GM19240 (cell line): ENCODE data around the gene SSPN.

Source experiments
- DNase-seq: peaks from one replicate; pipeline ENCODE4 v3.0.0; 2011; ENCODE audit warnings: low spot score; ENCODE audit not compliant: insufficient read length

The SSPN gene, protein sequence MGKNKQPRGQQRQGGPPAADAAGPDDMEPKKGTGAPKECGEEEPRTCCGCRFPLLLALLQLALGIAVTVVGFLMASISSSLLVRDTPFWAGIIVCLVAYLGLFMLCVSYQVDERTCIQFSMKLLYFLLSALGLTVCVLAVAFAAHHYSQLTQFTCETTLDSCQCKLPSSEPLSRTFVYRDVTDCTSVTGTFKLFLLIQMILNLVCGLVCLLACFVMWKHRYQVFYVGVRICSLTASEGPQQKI

DNA sequence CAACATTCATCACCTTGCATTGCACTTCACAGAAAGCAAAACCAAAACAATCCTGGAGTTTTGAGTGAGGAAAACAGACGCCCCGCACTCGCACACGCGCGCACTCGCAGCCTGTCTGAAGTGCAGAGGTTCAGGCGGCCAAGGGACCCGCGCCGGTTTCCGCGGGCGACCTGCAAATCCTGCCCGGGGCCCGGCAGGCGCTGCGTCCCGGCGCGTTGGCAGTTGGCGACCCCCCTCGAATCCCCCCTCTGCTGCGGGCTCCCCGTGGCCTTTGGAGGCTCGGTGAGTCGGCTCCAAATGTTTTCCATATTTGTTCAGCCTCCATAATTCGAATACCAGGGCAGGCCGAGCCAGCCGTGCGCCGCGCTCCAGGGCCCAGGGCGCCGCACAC lies at the start of gene SSPN:
SSPN (plus strand) TSS at position 324 of the 391 bp plus-strand sequence. CDS start 100 bp downstream, outside the sequence.
- no peak for DNase-seq

DNA sequence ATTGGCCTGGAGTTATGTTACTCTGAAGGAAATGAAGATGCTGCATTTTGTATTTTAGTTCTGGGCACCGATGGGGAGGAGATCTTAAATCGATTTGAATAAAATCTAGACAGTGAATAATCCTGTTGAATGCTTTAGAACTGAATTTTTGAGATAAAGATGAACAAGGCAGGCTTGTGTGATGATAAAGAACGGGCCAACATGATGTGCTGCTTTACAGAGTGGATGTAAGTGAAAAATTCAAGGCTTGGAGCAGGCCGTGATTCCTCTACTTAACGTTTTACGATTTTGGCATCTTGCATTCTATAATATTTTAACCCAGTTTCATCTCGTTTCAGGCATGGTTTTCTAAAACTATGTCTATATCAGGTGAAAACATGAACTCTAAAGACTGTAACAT lies 47.1 kb upstream of the SSPN start:
- no peak for DNase-seq

DNA sequence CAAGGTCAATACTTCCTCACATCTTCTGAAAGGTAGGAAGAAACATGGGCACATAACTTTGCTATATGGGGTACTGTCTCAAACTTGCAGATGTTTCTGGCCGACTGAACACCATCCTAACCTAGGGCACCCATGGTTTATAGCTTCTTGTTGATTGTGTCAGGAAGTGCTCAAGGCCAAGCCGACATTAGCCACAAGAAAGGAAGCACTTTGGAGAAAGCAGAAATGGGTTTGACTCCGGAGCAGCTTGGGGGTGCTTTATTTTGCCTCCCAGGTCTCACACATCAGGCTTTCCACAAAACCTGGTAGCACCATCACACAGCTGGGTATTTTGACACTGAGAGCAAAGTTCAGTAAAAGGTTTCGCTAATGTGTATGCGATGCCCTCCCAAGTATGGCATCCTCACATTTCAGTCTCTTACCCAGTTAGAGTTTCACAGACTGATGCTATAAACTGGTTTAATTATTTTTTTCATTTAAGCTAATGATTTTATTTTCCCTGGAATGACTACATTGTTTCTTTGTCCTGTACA lies 45.3 kb upstream of the SSPN start:
- no peak for DNase-seq

DNA sequence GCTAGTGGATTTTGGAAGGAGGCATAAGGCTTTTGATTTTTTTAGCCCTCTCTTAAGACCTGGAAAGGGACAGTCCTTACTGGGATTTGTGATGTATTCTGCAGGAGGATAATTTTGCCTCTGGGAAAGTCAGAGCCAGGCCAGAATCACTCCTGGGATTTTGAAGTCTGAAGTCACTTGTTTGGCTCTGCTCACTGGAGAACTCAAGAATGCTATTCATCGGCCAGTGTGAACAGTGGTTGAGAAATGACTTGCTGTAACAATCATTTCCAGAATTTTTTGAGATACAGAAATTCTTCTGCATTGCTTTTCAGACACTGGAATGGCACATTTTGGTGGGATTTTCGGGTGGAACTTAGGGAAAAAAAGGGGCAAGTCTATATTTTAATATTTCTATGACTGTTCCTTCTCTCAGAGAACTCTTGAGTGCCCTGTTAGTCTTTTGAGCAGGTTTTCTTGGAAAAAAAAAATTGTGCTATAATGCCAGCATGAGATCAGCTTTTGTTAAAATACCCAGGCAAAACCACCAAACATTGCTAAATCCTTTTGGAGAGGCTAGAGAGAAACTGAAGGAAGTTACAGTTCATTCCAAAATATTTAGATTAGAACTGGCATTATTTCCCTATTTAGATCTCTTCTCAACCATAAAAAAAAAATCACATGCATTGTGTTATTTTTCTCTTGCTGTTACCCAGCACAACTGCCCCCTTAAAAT lies 44.5 kb upstream of the SSPN start:
- DNase-seq, result no peak

DNA sequence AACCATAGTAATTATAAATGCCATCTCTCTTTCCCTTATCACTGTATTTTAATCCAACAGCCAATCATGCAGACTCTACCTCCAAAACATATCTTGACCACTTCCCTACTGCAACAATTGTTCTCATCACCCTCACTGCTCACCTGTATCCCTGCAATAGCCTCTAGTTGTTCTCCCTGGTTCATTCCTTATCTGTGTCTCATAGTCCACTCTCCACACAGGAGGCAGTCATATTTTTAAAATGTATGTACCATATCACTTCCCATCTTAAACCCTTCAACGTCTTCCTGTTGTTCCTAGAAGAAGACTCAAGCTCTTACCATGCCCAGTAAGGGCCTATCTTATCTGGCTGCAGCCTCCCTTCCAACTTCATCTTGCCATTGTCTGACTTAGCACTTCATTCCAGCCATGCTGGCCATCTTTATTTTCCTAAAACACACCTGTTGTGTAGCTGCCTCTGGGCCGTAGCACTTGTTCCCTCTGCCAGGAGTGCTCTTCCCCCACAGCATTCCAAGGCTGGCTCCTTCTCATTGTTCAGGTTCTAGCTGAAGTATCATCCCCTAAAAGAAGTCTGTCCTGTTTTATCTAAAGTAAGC lies 42.8 kb upstream of the SSPN start:
- DNase-seq, result no peak

GRCh38 chr12:26153421-26154154 lies 41.8 kb upstream of the SSPN start:
- DNase-seq, result no peak

GRCh38 chr12:26156201-26156871 lies 39.0 kb upstream of the SSPN start:
- DNase-seq, result peak; percentile 55

GRCh38 chr12:26157001-26157400 lies 38.4 kb upstream of the SSPN start:
- no peak for DNase-seq

GRCh38 chr12:26158078-26158764 lies 37.2 kb upstream of the SSPN start:
- DNase-seq, result no peak

DNA sequence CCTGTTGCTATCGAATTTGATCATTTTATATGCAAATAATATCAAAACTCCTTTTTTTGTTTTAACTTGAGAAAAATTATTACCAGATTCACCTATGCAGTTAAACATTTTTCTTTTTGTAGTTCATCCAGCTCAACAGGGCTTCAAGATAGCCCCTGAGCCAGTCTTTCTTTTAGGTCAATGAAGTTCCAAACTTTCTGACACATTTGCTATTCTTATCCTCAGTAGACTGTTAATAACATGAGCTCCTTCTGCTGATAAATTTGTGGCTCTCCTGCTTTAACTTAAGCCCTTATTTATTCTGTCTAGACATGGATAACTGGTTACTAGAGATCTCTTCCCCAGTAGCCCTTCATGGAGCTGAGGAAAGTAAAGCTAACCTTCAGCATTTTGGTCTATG lies 33.2 kb upstream of the SSPN start:
- DNase-seq, result no peak

GRCh38 chr12:26162905-26163304 lies 32.5 kb upstream of the SSPN start:
- DNase-seq, result no peak

DNA sequence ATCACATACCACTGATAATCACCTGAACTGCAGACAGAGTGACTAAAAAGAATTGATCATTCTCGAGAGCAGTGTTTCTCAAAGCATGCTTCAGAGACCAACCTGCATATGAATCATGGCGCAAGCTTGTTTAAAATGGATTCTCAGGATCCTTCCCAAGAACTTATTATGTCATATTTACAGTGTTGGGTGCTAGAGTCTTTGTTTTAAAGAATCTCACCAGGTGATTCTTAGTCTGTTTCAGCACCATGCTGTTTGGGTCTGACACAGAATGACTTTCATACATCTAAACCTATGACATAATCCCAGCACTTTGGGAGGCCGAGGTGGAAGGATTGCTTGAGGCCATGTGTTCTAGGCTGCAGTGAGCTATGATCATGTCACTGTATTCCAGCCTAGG lies 31.3 kb upstream of the SSPN start:
- DNase-seq, result no peak

- no peak for DNase-seq
Measured at GRCh38 chr12:26172013-26172412, 23.4 kb upstream of the SSPN start.

GRCh38 chr12:26172539-26172938 lies 22.8 kb upstream of the SSPN start:
- no peak for DNase-seq

GRCh38 chr12:26172946-26173552 lies 22.3 kb upstream of the SSPN start:
- no peak for DNase-seq

DNA sequence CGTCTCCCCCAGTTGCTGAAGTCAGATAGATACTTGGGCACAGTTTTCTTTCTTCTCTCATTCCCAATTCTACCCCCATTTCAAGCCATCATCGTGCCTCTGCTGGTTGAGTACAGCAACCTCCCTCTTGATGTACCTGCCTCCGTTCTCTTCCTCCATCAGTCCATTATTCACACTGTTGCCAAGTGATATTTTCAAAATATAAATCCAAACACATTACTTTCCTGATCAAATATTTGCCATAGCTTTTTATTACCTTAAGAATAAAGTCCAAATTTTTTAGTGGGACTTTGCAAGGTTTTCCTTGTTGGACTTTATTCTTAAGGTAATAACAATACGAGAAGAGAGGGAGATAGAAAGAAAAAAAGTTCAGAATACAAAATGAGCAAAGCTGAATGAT lies 18.6 kb upstream of the SSPN start:
- DNase-seq, result no peak

- DNase-seq, result no peak
Measured at GRCh38 chr12:26177283-26177682, 18.1 kb upstream of the SSPN start.

DNA sequence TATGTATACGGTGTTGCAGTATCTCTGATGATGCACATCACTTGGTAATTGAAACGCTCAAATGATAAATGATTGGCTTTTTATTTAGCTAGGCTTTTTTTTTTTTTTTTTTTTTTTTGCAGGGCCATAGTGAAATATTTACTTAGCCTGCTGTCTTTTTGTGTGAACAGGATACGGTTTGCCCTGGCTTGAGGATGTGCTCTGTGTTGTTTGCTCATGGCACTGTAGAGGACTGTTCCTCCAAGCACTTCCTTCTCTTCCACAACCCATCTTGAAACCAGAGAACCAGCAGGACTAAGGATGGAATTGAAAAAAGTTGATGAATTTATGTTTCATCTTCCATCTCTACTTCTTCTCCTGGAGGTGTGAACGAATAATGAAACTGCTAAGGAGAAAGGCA lies 15.5 kb upstream of the SSPN start:
- DNase-seq, result no peak

GRCh38 chr12:26182377-26182776 lies 13.0 kb upstream of the SSPN start:
- no peak for DNase-seq
